ENCODE measurements around the gene SYCP2. TPM values are rescaled to one million over a fixed set of nuclear protein-coding genes. Genes with fewer than 3 reads are reported as not detected.
"Not testable (repeated sequence)": the region's sequence is repeated elsewhere in the genome, so short reads cannot be mapped to it uniquely, and the experiment has no call there.

The SYCP2 gene
- total RNA-seq, 1 donor from 2014 or later: 2.3 TPM

DNA sequence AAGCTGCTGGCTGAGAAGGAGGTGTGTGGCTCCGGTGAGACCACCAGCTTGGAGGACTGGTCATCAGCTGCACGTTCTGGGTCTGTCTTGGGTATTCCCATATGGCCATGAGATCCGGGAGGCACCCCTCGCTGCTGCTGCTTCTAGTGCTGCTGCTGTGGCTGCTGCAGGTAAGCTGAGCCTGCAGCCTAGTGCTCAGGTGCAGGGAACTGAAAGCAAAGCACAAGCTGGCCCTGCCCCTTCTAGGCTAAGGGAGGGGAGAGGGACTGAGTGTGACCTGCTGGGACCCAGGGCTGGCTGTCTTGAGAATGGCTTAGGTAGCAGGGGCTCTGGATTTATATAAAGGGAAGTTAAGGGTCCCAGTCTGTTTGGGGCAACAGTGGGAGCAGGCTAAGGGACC lies 25.2 kb upstream of the SYCP2 start:
- Mint-ChIP-seq H3K9me3 (no peaks in the 10 kb centered on the region), H3K4me1 (peaks cover 8% of the 10 kb centered on the region), H3K27ac (ENCODE audit: unreplicated experiment) (no peak overlapping the region), H3K36me3 (ENCODE audit: low read depth) (no peaks in the 10 kb centered on the region), H3K27me3 (ENCODE audit: low read depth) (no peaks in the 10 kb centered on the region), H3K4me3 (no peak overlapping the region)
- no peak for DNase-seq (ENCODE audit: low read depth, low spot score)
- TF ChIP-seq, protein P1, sequence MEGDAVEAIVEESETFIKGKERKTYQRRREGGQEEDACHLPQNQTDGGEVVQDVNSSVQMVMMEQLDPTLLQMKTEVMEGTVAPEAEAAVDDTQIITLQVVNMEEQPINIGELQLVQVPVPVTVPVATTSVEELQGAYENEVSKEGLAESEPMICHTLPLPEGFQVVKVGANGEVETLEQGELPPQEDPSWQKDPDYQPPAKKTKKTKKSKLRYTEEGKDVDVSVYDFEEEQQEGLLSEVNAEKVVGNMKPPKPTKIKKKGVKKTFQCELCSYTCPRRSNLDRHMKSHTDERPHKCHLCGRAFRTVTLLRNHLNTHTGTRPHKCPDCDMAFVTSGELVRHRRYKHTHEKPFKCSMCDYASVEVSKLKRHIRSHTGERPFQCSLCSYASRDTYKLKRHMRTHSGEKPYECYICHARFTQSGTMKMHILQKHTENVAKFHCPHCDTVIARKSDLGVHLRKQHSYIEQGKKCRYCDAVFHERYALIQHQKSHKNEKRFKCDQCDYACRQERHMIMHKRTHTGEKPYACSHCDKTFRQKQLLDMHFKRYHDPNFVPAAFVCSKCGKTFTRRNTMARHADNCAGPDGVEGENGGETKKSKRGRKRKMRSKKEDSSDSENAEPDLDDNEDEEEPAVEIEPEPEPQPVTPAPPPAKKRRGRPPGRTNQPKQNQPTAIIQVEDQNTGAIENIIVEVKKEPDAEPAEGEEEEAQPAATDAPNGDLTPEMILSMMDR (conservative IDR thresholded peaks at IDR 0.05): no peak

- TF ChIP-seq, protein P1 (conservative IDR thresholded peaks at IDR 0.05): no peak
- no peak within 1 kb of the TSS for H3K4me3 Mint-ChIP-seq
- H3K27me3 Mint-ChIP-seq (ENCODE audit: low read depth): no peaks in the 10 kb centered on the region
- H3K9me3 Mint-ChIP-seq: no peaks in the 10 kb centered on the region
- DNase-seq (ENCODE audit: low read depth, low spot score): no peak
- H3K27ac Mint-ChIP-seq (ENCODE audit: unreplicated experiment): no peak within 1 kb of the TSS
- no peaks in the 10 kb centered on the region for H3K36me3 Mint-ChIP-seq (ENCODE audit: low read depth)
- peaks cover 8% of the 10 kb centered on the region for H3K4me1 Mint-ChIP-seq
Measured at GRCh38 chr20:59958123-59958522, 24.7 kb upstream of the SYCP2 start, which contains the start of gene CDH26. Gene CDH26, plus strand, starts transcription at chr20:59958423. Its CDS starts 304 bp downstream, at chr20:59958727.

DNA sequence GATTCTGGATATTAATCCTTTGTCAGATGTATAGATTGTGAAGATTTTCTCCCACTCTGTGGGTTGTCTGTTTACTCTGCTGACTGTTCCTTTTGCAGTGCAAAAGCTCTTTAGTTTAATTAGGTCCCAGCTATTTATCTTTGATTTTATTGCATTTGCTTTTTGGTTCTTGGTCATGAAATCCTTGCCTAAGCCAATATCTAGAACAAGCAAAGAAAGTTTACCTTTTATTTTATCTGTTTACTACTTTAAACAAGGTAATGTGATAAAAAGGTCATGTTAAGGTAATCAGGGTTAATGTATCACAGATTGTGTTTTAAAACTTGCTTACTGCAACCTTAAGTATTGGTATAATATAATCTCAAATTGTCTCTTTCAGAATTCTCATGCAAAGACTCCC lies 24.1 kb upstream of the SYCP2 start:
- H3K4me3 Mint-ChIP-seq; H3K4me1 Mint-ChIP-seq; H3K36me3 Mint-ChIP-seq (ENCODE audit: low read depth); DNase-seq (ENCODE audit: low read depth, low spot score); H3K27ac Mint-ChIP-seq (ENCODE audit: unreplicated experiment); H3K27me3 Mint-ChIP-seq (ENCODE audit: low read depth); H3K9me3 Mint-ChIP-seq: not testable (repeated sequence)

DNA sequence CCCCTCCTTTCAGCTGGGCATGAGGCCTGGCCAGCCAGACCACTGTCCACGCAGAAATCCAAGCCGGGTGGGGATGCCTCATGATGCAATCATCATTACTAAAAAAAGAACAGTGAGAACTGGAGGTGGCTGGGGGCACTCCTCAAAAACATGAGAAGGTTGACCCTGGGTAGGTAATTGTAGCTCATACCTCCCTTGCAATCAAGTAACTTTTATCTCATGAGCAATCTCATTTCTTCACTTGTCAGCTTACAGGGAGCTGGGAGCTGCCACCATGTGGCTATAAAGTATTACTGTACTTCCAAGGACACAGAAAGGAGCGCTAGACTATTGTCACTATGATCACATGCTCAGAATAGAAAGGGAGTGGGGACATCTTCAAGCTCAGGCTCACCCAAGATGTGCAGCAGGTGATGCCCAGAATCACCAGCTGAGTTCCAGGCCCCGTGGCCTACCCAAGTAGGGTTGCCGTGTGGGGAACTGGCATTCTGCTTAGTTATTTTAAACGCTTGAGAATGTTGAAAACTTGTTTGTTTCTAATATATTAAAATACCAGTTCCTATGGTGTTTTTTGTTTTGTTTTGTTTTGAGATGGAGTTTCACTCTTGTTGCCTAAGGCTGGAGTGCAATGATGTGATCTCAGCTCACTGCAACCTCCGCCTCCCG lies 21.8 kb upstream of the SYCP2 start:
- Mint-ChIP-seq H3K4me3 (no peak overlapping the region), H3K9me3 (no peaks in the 10 kb centered on the region), H3K27ac (ENCODE audit: unreplicated experiment) (no peak overlapping the region), H3K4me1 (peaks cover 8% of the 10 kb centered on the region), H3K27me3 (ENCODE audit: low read depth) (no peaks in the 10 kb centered on the region), H3K36me3 (ENCODE audit: low read depth) (no peaks in the 10 kb centered on the region)
- no peak for DNase-seq (ENCODE audit: low read depth, low spot score)
- TF ChIP-seq, protein P1 (conservative IDR thresholded peaks at IDR 0.05): peak; percentile 56

- H3K36me3 Mint-ChIP-seq (ENCODE audit: low read depth): no peaks in the 10 kb centered on the region
- TF ChIP-seq, protein P1 (conservative IDR thresholded peaks at IDR 0.05): no peak
- DNase-seq (ENCODE audit: low read depth, low spot score): no peak
- H3K4me1 Mint-ChIP-seq: peaks cover 8% of the 10 kb centered on the region
- H3K9me3 Mint-ChIP-seq: no peaks in the 10 kb centered on the region
- no peak overlapping the region for H3K4me3 Mint-ChIP-seq
- no peak overlapping the region for H3K27ac Mint-ChIP-seq (ENCODE audit: unreplicated experiment)
- no peaks in the 10 kb centered on the region for H3K27me3 Mint-ChIP-seq (ENCODE audit: low read depth)
Measured at GRCh38 chr20:59954718-59955117, 21.3 kb upstream of the SYCP2 start.

- H3K9me3 Mint-ChIP-seq: no peaks in the 10 kb centered on the region
- no peak overlapping the region for H3K4me3 Mint-ChIP-seq
- H3K36me3 Mint-ChIP-seq (ENCODE audit: low read depth): no peaks in the 10 kb centered on the region
- no peak for DNase-seq (ENCODE audit: low read depth, low spot score)
- peaks cover 19% of the 10 kb centered on the region for H3K4me1 Mint-ChIP-seq
- H3K27ac Mint-ChIP-seq (ENCODE audit: unreplicated experiment): no peak overlapping the region
- TF ChIP-seq, protein P1 (conservative IDR thresholded peaks at IDR 0.05): no peak
- H3K27me3 Mint-ChIP-seq (ENCODE audit: low read depth): no peaks in the 10 kb centered on the region
Measured at GRCh38 chr20:59949911-59950310, 16.5 kb upstream of the SYCP2 start.
